Sigmoid colon (tissue), 7 donors: ENCODE results near the gene FHOD3. TPM values are rescaled to one million over a fixed set of nuclear protein-coding genes. Genes with fewer than 3 reads are reported as not detected.

Source experiments
- DNase-seq: peaks from one replicate; pipeline ENCODE4 v3.0.0-alpha.2; 2019
- H3K27ac ChIP-seq, 4 donors: fragments of 200-600 bp; sonication (generic); one replicate each; pipeline ENCODE4 v1.5.1; 2016 to 2019; ENCODE audit warnings: mild to moderate bottlenecking in 1 of 4
- H3K27me3 ChIP-seq, 3 donors: fragments of 200-600 bp; sonication (generic); one replicate each; pipeline ENCODE4 v1.5.1; 2019; ENCODE audit warnings: mild to moderate bottlenecking in 1 of 3
- H3K36me3 ChIP-seq, 4 donors: fragments of 200-600 bp; sonication (generic); one replicate each; pipeline ENCODE4 v1.5.1; 2016 to 2019
- H3K4me1 ChIP-seq, 4 donors: fragments of 200-600 bp; sonication (generic); one replicate each; pipeline ENCODE4 v1.5.1; 2017 to 2019
- H3K4me3 ChIP-seq, 4 donors: fragments of 200-600 bp; sonication (generic); one replicate each; pipeline ENCODE4 v1.5.1; 2017 to 2019; ENCODE audit warnings: mild to moderate bottlenecking in 2 of 4, moderate library complexity in 1 of 4
- H3K9me3 ChIP-seq, 4 donors: fragments of 200-600 bp in 3 of 4; sonication (generic) in 3 of 4; one replicate each; pipeline versions ENCODE4 v1.5.1 to v1.6.1; 2013 to 2019
- CTCF ChIP-seq, 4 experiments: fragments of 450-650 bp in 3 of 4; fragments of 200-600 bp in 1 of 4; IDR thresholded peaks; one replicate each; pipeline ENCODE4 v1.5.1; 2016 to 2019; ENCODE audit warnings: antibody characterized with exemption in 4 of 4, mild to moderate bottlenecking in 3 of 4, moderate library complexity in 2 of 4
- EP300 ChIP-seq, 4 donors: sonication (generic); formaldehyde crosslinking; IDR thresholded peaks; one replicate each; pipeline ENCODE4 v1.6.1; 2017; ENCODE audit warnings: antibody characterized with exemption in 4 of 4
- POLR2A ChIP-seq, 2 donors: fragments of 450-650 bp; IDR thresholded peaks; one replicate each; pipeline ENCODE4 v1.6.1; 2016; ENCODE audit warnings: antibody characterized with exemption in 2 of 2, mild to moderate bottlenecking in 2 of 2, moderate library complexity in 2 of 2
- POLR2AphosphoS5 ChIP-seq, 4 donors: sonication (generic); formaldehyde crosslinking; IDR thresholded peaks; one replicate each; pipeline ENCODE4 v1.6.1; 2017; ENCODE audit warnings: antibody characterized with exemption in 4 of 4
- WGBS, 2 donors: extraction: QIAGEN DNeasy Blood & Tissue Kit; methylation state at CpG; one replicate each; pipeline ENCODE4 v1.1.7; 2013; 5-methylcytosine and 5-hydroxymethylcytosine counted together
- intact Hi-C: fragments of 100-400 bp; cut with DNase I; formaldehyde crosslinking; loops from one replicate; pipeline ENCODE4 v1.15.1; 2023
- polyA plus RNA-seq, 3 donors: library from polyadenylated mRNA; stranded (reverse); fragments of 200-250 nt; gene quantifications; one replicate each; pipeline ENCODE4 v1.2.3, GENCODE V29; 2013
- total RNA-seq, 4 donors: library from RNA; depleted of rRNA; stranded (reverse); fragments of >200 nt; gene quantifications; one replicate each; pipeline ENCODE4 v1.1.0, GENCODE V29; 2016
- donor health status: healthy with polysubstance abuse.
- donor health status: Bipolar disorder and iron deficiency.
- donor health status: healthy.

Gene FHOD3
- total and polyA plus RNA-seq, 7 donors: 1.2 to 24.9 (median 9.5) TPM

- Histone ChIP-seq H3K4me1 (peaks cover 0 to 11% (median 3%) of the 10 kb centered on the region in 4 donors), H3K9me3 (no peaks in the 10 kb centered on the region), H3K4me3 (no peak overlapping the region), H3K27ac (peak overlapping the region in 1 of 4 donors; percentile 5), H3K27me3 (no peaks in the 10 kb centered on the region), H3K36me3 (no peaks in the 10 kb centered on the region)
- intact Hi-C loops: no loop called here
- no peak for TF ChIP-seq POLR2AphosphoS5 (IDR thresholded peaks at IDR 0.05)
- TF ChIP-seq POLR2A (IDR thresholded peaks at IDR 0.05): no peak
- no peak for TF ChIP-seq EP300 (IDR thresholded peaks at IDR 0.05)
- TF ChIP-seq CTCF (IDR thresholded peaks at IDR 0.05): no peak
- DNase-seq: no peak
- WGBS, 2 donors: 32 to 82% methylated on average over 1 of the region's 1 CpG
Observed at GRCh38 chr18:36420826-36421225, 123.3 kb downstream of the FHOD3 start.

- no peak for TF ChIP-seq POLR2A (IDR thresholded peaks at IDR 0.05)
- TF ChIP-seq POLR2AphosphoS5 (IDR thresholded peaks at IDR 0.05): no peak
- TF ChIP-seq EP300 (IDR thresholded peaks at IDR 0.05): no peak
- no peak for TF ChIP-seq CTCF (IDR thresholded peaks at IDR 0.05)
- intact Hi-C loops: no loop called here
- Histone ChIP-seq H3K9me3 (no peaks in the 10 kb centered on the region), H3K27ac (no peak overlapping the region), H3K36me3 (no peaks in the 10 kb centered on the region), H3K4me1 (peaks cover 0 to 11% (median 2%) of the 10 kb centered on the region in 4 donors), H3K4me3 (no peak overlapping the region), H3K27me3 (no peaks in the 10 kb centered on the region)
- DNase-seq: no peak
- WGBS, 2 donors: 66 to 78% methylated on average over 4 of the region's 4 CpGs
Observed at GRCh38 chr18:36424741-36425142, 127.2 kb downstream of the FHOD3 start.

GRCh38 chr18:36427369-36427768 lies 129.9 kb downstream of the FHOD3 start:
- Histone ChIP-seq H3K4me1 (no peaks in the 10 kb centered on the region), H3K36me3 (no peaks in the 10 kb centered on the region), H3K4me3 (no peak overlapping the region), H3K9me3 (no peaks in the 10 kb centered on the region), H3K27me3 (no peaks in the 10 kb centered on the region), H3K27ac (no peak overlapping the region)
- TF ChIP-seq POLR2AphosphoS5 (IDR thresholded peaks at IDR 0.05): no peak
- no peak for TF ChIP-seq CTCF (IDR thresholded peaks at IDR 0.05)
- TF ChIP-seq EP300 (IDR thresholded peaks at IDR 0.05): no peak
- TF ChIP-seq POLR2A (IDR thresholded peaks at IDR 0.05): no peak
- DNase-seq: no peak
- WGBS, 2 donors: 90 to 91% methylated on average over 3 of the region's 3 CpGs
- intact Hi-C loops: no loop called here

GRCh38 chr18:36427831-36428230 lies 130.3 kb downstream of the FHOD3 start:
- Histone ChIP-seq H3K27me3 (no peaks in the 10 kb centered on the region), H3K36me3 (no peaks in the 10 kb centered on the region), H3K4me1 (no peaks in the 10 kb centered on the region), H3K4me3 (no peak overlapping the region), H3K9me3 (no peaks in the 10 kb centered on the region), H3K27ac (no peak overlapping the region)
- DNase-seq: no peak
- intact Hi-C loops: no loop called here
- no peak for TF ChIP-seq CTCF (IDR thresholded peaks at IDR 0.05)
- TF ChIP-seq POLR2AphosphoS5 (IDR thresholded peaks at IDR 0.05): no peak
- no peak for TF ChIP-seq POLR2A (IDR thresholded peaks at IDR 0.05)
- no peak for TF ChIP-seq EP300 (IDR thresholded peaks at IDR 0.05)
- WGBS, 2 donors: 87% methylated on average over 2 of the region's 2 CpGs

- Histone ChIP-seq H3K36me3 (no peaks in the 10 kb centered on the region), H3K9me3 (no peaks in the 10 kb centered on the region), H3K27me3 (no peaks in the 10 kb centered on the region), H3K4me1 (no peaks in the 10 kb centered on the region), H3K4me3 (no peak overlapping the region), H3K27ac (no peak overlapping the region)
- 80 to 86% methylated on average over 8 of the region's 8 CpGs for WGBS, 2 donors
- no peak for DNase-seq
- intact Hi-C loops: no loop called here
- no peak for TF ChIP-seq CTCF (IDR thresholded peaks at IDR 0.05)
- no peak for TF ChIP-seq POLR2A (IDR thresholded peaks at IDR 0.05)
- TF ChIP-seq POLR2AphosphoS5 (IDR thresholded peaks at IDR 0.05): no peak
- TF ChIP-seq EP300 (IDR thresholded peaks at IDR 0.05): no peak
Observed at GRCh38 chr18:36428431-36429029, 131.0 kb downstream of the FHOD3 start.
